GM21528 (cell line): ENCODE data around the gene TTC9C.
A peak's percentile ranks its signal among the peaks of the same experiment; 100 is the strongest.
"Not testable (repeated sequence)": the region's sequence is repeated elsewhere in the genome, so short reads cannot be mapped to it uniquely, and the experiment has no call there.

Experiments used
- ATAC-seq: cut with Tn5 transposase; IDR thresholded peaks from one replicate; pipeline ENCODE4 v1.9.1; 2021; ENCODE audit warnings: mild to moderate bottlenecking, moderate library complexity; ENCODE audit not compliant: unreplicated experiment, low FRiP score

The TTC9C gene

DNA sequence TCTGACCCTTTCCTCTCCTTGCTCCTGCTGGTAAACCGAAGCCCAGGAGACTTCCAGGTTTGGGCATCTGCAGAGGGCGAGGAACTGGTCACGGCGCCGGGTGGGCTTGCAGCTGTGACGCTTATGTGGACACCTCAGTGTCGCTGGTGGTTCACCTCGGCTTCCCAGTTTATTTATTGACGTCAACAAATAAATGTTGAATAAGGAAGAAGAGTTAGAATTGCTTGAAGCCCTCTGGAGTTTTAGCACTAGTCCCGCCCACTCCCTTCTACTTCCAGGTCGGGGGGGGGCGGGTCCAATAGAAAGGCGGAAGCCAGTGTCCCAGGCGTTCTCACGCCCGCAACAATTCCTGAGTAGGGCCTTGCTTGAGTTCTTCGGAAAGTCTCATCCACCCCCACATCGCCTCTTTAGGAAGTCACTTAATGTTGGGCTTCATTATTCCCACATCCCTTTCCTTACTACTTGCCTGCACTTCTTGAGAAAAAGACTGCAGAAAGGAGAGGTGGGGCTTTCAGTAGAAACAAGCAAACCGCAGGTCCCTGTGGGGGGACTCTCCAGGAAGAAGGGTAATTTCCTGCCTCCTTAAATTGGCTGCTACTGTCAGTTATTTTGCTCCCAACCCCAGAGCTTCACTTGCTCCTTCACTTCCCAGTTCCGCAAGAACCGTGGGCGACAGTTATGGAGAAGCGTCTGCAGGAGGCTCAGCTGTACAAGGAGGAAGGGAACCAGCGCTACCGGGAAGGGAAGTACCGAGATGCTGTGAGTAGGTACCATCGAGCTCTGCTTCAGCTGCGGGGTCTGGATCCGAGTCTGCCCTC, at the start of gene TTC9C:
TSS of gene TTC9C (plus strand) at position 316 of the 818 bp plus-strand sequence. CDS start at position 679, 363 bp downstream.
- ATAC-seq = peak; percentile 26

DNA sequence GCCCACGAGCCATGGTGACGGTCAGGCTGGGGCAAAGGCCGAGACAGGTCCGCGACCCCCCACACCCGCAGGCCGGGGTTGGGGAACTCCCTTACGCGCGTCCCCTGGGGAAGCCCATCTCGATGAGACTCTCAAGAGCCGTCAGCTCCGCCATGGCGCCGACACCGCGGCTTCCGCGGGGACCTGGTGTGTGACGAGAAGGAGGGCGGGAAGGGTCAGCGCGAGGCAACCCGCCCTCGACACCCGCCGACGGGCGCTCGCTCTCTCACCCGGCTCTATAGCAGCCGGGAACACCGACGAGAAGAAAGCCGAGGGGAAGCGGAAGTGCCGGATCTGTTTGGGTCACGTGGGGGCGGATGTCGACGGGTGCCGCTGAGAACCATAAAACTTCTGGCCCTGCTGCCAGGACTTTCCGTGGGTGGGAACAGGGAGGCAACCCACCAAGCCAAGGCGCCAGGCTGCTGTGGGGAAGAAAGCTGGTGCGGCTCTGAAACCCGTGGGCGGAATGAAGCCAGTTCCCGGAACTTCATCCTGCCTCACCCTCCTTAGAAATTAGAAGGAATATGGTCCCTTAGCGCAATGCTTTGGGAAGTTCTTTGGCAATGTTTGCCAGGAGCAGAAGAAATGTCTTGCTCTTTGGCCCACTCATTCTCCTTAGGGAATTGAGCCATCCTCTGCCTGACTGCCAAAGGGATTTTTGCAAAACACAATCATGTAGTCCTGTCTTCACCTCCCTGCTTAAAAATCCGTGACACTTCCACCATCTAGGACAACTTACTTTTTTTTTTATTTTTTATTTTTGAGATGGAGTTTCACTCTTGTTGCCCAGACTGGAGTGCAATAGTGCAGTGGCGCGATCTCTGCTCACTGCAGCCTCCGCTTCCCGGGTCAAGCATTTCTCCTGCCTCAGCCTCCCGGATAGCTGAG, 49.3 kb upstream of the TTC9C start, which contains the start of gene UBXN1:
TSS of gene UBXN1 (minus strand) at position 304 of the 927 bp plus-strand sequence. CDS start at position 154, 150 bp downstream.
- no peak for ATAC-seq

- no peak for ATAC-seq
These were observed 47.5 kb upstream of the TTC9C start for GRCh38 chr11:62680825-62681240.

GRCh38 chr11:62682518-62682917, 45.8 kb upstream of the TTC9C start:
- no peak for ATAC-seq

DNA sequence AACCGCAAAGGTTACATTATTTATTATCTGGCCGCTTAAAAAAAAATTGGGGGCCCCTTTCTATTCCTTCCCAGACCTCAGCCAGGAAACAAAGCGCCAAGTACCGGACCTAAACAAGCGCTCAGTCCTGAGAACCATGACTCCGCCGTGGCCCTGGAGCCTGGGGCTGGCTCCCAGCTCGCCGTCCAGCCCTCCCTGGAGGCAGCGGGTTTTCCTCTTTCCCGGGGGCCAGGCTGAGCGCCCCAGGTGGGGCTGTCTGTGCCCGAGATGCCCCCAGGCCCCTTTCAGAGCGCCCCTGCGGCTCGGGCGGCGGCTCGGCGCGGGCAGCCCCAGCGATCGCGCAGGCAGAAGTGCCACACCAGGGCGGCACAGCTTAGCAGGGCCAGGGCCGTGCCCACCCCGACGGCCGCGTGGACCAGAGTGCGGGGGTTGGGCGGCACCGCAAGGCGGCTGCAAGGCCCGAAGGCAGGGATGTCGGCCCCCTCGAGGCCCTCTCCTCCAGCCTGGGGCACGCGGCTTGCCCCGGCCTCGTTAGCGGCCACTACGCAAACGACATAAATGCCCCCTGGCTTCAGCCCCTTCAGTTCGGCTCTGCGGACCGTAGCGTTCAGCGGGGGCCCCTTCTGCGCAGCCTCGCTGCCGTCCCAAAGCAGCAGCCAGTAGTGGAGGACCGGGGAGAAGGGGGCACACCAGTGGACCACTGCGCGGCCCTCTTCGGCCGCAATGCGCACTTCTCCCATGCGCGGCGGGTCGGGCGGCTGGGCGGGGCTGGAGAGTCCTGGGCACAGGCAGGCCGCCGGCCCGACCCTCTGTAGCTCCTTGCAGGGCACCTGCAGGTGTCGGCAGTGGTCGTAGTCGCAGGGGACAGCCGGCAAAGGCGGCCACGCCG, 40.5 kb upstream of the TTC9C start:
- ATAC-seq = no peak

- ATAC-seq = no peak
These were observed 39.8 kb upstream of the TTC9C start for GRCh38 chr11:62688491-62688890.

DNA sequence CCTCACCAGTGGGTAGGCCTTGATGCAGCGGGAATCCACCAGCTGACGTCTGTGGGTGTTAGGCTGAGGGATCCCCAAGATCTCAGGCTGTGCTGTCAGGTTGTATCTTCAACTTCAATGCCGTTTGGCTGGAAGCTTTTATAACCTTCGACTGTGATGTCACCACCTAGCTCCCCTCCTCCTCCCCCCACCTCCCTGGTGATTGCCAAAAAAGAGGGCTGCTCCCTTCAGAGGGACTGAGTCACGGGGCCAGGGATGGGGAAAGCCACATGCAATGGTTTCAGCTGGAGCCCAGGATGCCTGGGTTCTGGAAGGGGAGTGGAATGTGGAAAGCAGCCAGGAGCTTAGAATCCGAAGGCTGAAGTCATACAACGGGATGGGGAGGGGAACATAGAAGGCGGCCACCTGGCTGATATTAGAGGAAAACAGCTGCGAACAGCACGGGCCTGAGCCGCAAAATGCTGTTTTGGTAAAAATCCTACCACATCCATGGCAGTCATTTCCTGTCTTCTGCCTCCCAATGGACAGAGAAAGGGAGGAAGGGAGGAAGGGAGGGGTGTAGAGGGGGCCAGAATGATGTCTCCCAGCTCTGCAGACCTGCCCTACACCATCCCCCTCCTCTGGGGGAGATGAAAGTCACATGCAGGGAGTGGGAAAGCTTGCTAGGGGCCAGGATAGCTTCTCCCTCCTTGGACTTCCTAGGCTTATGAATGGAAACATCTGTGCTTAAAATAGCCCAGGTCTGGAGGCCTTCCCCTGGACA, 38.7 kb upstream of the TTC9C start, which contains the start of gene LRRN4CL:
TSS of gene LRRN4CL (minus strand) at position 110 of the 763 bp plus-strand sequence. CDS start 1,022 bp downstream, outside the sequence.
- no peak for ATAC-seq

DNA sequence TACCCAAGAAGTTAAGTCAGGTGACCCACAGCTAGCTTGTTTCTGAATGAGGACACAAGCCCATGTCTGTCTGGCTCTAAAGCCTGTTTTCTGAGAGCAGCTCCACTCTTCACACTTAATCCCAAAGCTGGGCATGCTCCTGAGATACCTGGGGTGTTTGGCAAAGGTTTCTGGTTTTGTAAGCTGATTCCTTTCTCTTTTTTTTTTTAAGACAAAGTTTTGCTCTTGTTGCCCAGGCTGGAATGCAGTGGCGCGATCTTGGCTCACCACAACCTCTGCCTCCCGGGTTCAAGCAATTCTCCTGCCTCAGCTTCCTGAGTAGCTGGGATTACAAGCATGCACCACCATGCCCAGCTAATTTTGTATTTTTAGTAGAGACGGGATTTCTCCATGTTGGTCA, 34.7 kb upstream of the TTC9C start:
- not testable (repeated sequence) for ATAC-seq

- no peak for ATAC-seq
These were observed 33.7 kb upstream of the TTC9C start for GRCh38 chr11:62694455-62695167.

DNA sequence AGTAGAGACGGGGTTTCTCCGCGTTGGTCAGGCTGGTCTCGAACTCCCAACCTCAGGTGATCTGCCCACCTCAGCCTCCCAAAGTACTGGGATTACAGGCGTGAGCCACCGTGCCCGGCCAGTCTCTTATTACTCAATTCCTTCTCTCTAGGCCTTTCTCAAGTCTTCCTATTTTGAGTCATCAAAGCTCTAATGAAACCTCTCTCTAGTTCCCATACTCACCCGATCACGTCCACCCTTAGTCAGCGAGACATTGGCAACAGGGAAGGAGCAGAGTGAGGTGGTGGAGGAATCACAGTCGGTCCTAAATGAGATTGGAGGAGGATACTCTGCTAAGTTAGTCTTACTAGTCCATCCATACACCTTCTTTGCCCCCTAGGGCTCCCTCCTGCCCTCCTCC, 26.0 kb upstream of the TTC9C start:
- ATAC-seq = no peak

GRCh38 chr11:62703921-62704320, 24.4 kb upstream of the TTC9C start:
- not testable (repeated sequence) for ATAC-seq

DNA sequence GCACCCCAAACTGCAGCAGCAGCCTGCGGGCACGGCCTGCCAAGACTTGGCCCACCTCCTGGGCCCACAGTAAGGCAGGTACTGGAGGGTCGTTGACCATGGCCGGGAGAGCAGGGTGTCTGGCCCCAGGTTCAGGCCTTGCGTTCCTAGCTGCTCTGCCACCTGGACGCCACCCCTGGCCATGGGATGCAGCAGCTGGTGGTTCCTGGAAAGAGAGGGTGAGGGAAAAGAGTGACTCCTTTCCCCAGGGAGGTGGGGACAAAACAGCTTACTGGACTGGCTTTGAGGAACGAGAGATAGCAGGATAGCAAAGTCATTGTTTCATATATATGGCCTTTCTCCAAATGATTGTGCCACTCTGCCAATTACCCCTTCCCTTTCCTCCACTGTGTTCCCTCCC, 22.9 kb upstream of the TTC9C start:
- ATAC-seq = no peak

DNA sequence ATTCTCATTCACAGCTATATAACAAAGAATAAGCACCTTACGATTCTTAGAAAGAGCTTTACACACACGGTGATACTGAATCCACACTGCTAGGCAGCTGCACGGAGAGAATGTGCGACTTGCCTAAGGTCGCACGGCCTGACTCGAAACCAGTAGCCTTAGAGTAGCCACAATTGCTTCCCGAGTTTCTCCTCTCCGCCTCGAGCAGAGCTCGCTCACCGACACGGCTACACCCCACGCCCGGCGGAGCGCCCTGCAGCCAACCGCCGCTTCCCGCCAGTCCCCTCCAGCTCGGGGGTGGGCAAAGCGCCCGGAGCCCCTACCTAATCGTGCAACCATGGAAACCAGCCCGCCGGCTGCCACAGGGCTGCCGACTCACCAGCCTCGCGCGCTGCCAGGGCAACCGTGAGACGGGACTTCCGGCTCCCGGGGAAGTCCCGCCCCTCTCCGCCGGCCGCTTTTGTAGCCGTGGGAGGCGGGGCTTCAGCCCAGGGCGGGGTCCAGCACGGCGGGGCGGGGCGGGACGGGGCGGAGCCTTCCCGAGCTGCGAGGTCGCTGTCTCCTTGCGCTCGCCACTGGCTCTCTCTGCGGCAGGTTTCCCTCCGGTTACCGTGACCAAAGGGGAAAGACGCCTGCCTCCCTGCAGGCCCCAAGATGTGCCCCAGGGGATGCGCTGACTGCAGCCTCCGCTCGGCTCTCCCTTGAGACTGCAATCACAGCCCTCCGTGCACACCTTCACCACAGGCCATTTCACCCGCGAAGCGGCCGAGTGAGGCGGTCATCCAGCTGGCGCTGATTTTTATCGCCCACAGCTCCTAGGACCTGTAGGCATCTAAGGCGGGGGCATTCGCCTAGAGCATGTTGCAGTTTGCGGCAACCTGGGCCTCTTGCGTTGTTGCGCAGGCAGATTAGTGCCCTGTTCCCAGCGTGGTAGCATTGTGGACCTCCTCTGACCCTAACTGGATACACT, 22.1 kb upstream of the TTC9C start:
- ATAC-seq = peak; percentile 50

- ATAC-seq = no peak
These were observed 21.4 kb upstream of the TTC9C start for GRCh38 chr11:62706850-62707247.

- no peak for ATAC-seq
These were observed 20.9 kb upstream of the TTC9C start, which contains the start of the genes BSCL2 and GNG3 for GRCh38 chr11:62707277-62707861. BSCL2 (minus strand) TSS chr11:62707424; CDS start chr11:62707195, 229 bp downstream. GNG3 (plus strand) TSS chr11:62707676; CDS start chr11:62708296, 620 bp downstream.

- no peak for ATAC-seq
These were observed 19.9 kb upstream of the TTC9C start for GRCh38 chr11:62708392-62708791.

- no peak for ATAC-seq
These were observed 19.5 kb upstream of the TTC9C start for GRCh38 chr11:62708793-62709192.
